GM21390 (cell line): ENCODE data around the gene TNFAIP3.

ENCODE experiments used
- ATAC-seq: cut with Tn5 transposase; IDR thresholded peaks from one replicate; pipeline ENCODE4 v1.9.1; 2021; ENCODE audit not compliant: unreplicated experiment

TNFAIP3 gene

GRCh38 chr6:137863091-137863797, 3.8 kb upstream of the TNFAIP3 start:
- ATAC-seq = no peak

DNA sequence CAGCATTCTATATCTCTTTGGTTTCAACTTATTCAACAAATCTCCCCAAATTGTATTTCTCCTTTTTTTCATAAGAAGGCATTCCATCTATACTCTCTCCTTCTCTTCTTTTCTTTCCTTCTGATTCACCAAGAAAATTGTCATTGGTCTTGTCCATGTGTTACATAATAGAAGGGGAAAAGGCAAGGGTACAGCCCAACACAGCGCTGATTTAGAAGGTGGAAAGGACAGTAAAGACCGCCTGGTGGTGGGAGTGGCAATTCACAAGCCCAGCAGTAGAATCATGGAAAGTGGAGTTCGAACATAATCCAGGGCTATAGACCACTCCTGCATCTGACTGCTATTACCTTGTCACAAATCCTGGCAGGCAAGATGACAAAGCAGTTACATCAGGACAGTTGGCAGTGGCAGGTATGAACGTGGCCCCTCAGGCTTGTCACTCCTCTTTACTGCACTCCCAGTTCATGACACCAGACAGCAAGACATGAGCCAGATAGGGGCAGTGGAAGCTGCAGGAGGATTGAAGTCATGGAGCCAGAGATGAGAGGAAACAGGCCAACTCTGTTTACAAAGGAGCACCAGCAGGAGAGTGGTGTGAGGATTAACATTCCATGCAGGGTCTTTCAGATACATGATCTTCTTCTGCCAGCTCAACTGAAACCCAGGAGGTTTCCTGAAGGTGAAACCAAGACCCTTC, 2.1 kb upstream of the TNFAIP3 start:
- no peak for ATAC-seq

- ATAC-seq = peak; percentile 31
These were observed 702 bp upstream of the TNFAIP3 start for GRCh38 chr6:137866200-137866913.

DNA sequence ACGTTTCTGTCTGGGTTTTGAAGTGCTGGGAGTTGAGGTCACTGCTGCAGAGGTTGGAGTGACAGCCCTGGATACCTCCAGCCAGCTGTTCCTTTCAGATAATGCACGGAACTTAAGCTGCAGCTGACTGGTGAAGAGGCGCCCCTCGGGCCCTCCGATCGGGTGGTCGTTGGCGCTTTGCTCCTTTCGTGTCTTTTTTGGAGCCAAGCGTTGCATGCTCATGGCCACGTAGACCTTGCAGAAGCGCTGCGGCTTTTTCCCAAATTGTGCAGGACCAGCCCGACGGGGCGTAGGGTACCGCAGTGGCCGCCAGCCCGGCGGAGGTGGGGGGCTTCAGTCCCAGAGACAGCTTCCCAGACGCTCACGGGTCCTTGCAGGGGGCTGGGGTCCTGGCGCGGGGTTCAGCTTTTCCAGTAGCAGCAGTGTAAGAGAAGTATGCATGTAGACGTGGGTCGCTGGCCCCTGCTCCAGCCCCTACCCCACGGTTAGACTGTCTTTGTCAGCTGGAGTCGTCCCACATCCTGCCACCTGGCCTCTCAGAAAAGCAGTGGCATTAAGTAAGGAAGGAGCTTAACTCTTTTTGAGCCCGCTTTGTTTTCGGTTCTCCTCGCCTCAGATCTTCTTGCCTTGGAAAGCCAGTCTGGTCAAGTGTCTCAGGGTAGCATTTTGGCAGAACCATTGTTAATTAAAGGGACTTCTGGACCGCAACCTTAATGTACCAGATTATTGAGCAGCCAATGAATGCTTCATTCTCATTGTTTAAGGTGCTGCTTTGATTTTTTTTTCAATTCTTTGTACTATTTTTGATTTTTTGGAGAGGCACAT, 838 bp downstream of the TNFAIP3 start:
- peak; percentile 3 for ATAC-seq

DNA sequence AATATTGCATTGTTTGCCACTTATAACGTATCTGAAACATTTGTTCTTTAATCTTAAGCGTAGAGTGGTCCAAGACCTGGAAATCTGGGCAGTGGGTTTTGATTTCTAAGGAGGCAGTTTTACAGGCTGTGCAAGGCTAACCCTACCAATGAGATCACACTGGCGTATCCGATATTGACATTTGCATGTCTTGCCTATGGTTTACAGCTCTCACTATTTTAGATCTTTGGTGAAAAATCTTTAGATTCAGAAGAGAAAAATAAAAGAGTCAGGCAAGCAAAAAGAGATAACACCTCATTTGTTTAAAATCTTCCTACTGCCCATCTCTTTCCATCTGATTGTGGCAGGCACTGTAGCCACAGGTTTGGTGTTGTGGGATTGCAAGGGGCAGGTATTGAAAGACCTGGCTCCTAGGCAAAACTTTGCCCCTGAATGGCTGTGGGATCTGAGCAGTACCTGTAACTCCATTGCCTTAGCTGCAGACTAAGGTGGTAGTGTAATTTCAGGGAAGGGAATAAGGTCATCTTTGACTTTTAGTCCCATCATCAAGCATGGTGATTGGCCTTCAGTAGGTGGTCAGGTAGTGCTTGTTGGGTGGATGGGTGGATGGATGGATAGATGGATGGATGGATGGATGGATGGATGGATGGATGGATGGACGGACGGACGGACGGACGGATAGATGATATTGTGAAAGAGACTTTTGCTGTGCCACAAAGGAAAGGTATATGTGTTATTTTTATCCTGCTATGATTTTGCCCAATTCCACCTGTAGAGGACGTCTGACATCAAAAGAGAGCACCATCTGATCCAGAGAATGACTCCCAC, 1.9 kb downstream of the TNFAIP3 start:
- no peak for ATAC-seq

- no peak for ATAC-seq
These were observed 2.7 kb downstream of the TNFAIP3 start for GRCh38 chr6:137869549-137870307.

- ATAC-seq = no peak
These were observed 3.2 kb downstream of the TNFAIP3 start for GRCh38 chr6:137870308-137870644.

GRCh38 chr6:137870744-137871247, 3.7 kb downstream of the TNFAIP3 start:
- ATAC-seq = no peak

DNA sequence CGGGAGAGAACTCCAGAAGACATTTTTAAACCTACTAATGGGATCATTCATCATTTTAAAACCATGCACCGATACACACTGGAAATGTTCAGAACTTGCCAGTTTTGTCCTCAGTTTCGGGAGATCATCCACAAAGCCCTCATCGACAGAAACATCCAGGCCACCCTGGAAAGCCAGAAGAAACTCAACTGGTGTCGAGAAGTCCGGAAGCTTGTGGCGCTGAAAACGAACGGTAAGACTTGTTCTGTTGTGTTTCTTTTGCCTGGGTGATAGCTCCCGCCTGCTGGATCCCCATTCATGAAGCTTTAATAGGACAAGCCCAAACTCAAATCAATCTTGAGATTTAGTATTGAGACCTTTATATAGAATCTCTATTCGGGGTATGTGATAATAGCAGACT, 4.2 kb downstream of the TNFAIP3 start:
- no peak for ATAC-seq

- ATAC-seq = no peak
These were observed 4.9 kb downstream of the TNFAIP3 start for GRCh38 chr6:137871831-137872454.

GRCh38 chr6:137872581-137873115, 5.6 kb downstream of the TNFAIP3 start:
- no peak for ATAC-seq

DNA sequence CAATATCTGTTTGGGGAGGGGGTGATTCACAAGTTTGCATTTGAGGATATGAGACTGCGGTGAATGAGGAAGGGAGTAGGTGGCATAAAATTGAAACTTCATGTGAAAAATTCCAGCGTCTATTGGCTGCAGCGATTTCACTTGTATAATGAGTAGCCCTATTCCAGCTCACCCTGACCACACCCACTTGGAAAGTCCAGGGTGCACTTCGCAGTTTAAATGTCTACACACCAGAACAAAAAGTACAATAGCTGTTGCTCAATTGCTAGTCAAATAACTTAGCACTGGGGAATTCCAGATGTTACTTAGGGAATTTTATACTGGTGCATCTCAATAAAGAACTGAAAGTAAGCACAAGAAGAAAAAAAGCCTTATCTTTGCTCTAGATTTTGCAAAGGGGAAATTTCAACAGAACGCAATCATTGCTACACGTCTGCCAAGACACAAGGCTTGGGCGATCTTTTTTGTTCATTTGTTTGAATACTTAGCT, 6.3 kb downstream of the TNFAIP3 start:
- peak; percentile 40 for ATAC-seq

- ATAC-seq = no peak
These were observed 7.4 kb downstream of the TNFAIP3 start for GRCh38 chr6:137874204-137875057.

GRCh38 chr6:137875058-137875520, 8.0 kb downstream of the TNFAIP3 start:
- ATAC-seq = no peak

GRCh38 chr6:137875606-137876005, 8.5 kb downstream of the TNFAIP3 start:
- ATAC-seq = no peak

GRCh38 chr6:137876547-137876946, 9.5 kb downstream of the TNFAIP3 start:
- ATAC-seq = no peak

DNA sequence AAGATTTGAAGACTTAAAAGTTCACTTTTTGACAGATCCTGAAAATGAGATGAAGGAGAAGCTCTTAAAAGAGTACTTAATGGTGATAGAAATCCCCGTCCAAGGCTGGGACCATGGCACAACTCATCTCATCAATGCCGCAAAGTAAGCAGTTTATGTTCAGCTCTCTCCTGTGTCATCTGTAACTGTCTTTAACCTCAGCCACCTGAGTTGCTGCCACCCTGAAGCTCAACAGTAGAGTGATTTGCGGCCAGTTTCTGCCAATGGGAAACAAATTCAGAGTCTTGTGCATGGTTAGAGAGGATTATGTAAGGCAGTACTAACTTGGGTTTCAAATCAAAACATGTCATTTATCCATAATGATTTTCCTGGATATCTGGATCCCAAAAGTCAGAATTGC, 10.1 kb downstream of the TNFAIP3 start:
- ATAC-seq = no peak

DNA sequence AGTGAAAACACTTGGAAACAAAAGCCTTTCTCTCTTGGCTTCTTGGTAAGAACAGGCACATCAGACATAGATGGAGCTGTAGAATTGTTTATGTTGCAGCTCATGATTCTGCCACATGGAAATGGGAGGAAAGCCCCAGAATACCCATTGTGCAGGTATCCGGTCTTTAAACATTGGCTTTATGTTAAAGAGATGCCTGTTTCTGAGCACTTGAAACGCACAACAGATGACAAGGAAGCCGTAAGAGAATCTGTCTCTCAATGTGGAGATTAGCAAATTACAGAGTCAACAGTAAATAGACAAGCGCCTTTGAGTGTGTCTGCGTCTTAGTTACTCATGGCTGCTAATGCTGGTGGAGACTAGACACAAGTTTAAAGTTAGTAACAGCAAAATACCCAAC, 10.5 kb downstream of the TNFAIP3 start:
- ATAC-seq = no peak
